Islet precursor cell (in vitro differentiated cells): ENCODE data around the gene ZNF668.
"Not testable (repeated sequence)": the region's sequence is repeated elsewhere in the genome, so short reads cannot be mapped to it uniquely, and the experiment has no call there.

ENCODE experiments used
- DNase-seq: peaks from one replicate; pipeline ENCODE4 v3.0.0-alpha.2; 2018

The ZNF668 gene

DNA sequence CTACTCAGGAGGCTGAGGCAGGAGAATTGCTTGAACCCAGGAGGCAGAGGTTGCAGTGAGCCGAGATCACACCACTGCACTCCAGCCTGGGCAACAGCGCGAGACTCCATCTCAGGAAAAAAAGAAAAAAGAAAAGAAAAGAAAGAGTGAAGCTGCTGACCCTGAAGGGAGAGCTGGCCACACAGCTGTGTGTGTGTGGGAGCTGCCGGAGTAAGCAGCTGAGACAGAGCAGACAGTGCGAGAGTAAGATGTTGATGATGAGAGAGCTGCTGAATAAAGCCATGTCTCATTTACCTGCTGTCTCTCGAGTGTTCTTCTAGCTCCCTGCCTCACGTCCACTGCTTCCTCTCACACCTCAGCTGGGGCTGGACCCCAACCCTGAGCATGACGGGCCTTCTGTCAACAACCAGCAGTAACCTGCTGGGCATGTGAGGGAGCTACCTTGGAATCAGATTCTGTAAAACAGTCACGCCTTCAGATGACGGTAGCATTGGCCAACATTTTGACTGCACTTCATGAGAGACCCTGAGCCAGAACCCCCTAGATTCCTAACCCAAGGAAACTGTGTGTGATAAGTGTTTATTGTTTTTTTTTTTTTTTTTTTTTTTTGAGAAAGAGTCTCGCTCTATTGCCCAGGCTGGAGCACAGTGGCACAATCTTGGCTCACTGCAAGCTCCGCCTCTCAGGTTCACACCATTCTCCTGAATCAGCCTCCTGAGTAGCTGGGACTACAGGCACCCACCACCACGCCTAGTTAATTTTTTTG is 27.0 kb upstream of the ZNF668 start:
- DNase-seq: not testable (repeated sequence)

DNA sequence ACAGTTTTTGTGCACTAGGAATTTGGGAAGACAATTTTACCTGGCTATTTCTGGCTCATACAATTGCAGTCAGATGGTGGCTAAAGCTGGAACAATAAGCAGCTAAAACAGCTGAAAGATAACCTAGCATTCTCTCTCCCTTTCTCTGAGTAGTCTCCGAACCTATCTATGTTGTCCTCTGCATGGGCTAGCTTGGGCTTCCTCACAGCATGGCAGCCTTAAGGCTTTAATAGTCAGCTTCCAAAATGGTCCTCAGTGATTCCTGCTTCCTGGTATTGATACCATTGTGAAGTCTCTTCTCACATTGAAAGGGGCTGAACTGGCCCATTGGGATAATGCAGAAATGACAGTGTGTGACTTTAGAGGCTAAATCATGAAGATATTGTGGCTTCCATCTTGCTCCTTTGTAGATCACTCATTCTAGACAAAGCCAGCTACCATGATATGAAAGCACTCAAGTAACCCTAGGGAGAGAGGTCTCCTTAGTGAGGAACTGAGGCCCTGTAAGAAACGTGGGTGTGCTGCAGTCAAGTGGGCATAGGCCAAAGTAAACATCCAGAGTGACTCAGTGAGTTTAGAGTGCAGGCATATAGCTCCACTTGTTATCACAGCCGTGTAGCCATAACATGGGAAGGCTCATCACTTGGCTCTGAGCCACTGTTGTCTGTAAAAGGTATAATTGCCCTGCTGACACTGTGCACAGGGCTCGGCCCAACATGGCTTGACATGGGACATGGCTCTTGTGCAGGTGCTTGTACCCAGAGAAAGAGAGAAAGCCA is 26.0 kb upstream of the ZNF668 start:
- no peak for DNase-seq

DNA sequence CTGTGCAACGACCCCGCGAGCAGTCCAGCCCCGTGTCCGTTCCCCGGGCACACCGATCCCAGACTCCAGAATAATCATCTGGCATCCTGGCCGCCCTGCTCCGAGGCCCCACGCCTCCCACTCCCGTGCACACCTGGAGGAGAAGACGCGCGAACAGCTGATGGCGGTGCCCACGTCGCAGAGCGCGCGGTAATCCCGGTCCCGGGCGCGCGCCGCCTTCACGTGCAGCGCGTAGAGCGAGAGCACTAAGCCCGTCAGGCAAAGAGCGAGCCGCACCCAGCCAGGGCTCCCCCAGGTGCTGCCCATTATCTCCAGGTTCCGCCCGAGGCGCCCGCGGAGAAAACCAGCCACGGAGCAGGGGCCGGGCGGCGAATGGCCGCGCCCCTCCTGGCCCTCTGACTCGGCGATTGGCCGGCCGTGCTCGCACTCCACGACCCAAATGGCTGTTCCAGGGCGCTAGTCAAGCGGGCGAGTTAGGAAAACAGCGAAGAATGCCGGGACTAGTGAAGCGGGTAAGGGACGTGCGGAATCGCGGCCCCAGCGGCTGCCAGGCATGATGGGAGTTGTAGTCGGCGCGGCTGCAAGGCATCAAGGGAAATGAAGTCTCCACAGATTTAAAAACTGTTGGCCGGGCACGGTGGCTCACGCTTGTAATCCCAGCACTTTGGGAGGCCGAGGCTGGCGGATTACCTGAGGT is 20.5 kb upstream of the ZNF668 start, which contains the start of gene VKORC1:
Gene VKORC1, minus strand, starts transcription at position 374 of the 697 bp plus-strand sequence. Its CDS starts 68 bp downstream, at position 306.
- peak; percentile 99 for DNase-seq

DNA sequence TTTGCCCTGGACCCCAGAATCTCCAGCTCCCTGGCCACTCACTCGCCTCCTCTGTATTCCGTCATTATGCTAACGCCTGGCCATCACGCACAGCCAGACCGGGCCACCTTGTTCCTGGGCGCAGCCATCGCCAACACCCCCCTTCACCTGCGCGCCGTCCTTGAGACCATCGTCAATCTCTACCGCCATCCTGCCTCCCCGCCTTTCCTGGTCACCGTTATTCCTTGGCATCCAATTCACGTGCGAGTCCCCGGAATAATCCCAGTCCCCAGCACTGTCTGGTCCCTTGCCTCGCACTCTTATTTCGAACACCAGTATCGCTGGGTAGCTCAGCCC is 20.0 kb upstream of the ZNF668 start:
- peak; percentile 61 for DNase-seq

DNA sequence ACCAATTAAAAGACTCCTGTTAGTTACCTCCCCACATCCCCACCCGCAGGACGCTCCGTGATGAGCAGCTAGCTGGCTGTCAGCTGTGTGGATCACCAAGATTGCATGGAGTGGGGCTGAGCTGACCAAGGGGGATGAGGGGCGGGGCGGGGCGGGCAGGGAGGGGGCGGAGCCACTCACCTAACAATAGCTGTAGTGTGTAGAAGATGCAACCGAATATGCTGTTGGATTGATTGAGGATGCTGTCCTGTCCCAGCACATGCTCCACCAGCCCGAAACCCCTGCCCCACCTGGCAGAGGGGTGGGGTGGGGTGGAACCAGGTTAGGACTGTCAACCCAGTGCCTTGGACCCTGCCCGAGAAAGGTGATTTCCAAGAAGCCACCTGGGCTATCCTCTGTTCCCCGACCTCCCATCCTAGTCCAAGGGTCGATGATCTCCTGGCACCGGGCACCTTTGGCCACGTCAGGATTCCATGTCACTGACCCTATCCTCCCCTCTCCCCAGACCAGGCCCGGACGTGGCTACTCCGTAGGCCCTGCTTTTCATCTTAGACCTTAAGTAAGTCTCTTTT is 19.2 kb upstream of the ZNF668 start:
- peak; percentile 91 for DNase-seq

DNA sequence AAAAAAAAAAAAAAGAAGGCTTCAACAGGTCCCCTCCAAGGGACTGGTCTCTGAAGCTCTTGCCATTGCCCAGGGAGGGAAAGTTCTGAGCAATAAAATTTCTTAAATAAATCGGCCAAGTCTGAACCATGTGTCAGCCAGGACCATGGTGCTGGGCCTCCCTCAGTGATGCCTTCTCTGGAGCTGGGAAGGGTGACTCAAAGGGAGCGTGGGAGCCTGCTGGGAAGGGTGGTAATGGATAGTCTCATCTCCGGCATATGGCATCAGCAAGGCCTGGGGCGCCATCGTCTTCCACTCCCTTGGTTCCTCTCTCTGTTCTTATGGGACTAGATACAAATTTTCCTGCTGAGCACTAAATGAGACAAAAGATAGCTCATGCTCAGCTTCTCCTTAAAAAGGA is 18.3 kb upstream of the ZNF668 start:
- no peak for DNase-seq

DNA sequence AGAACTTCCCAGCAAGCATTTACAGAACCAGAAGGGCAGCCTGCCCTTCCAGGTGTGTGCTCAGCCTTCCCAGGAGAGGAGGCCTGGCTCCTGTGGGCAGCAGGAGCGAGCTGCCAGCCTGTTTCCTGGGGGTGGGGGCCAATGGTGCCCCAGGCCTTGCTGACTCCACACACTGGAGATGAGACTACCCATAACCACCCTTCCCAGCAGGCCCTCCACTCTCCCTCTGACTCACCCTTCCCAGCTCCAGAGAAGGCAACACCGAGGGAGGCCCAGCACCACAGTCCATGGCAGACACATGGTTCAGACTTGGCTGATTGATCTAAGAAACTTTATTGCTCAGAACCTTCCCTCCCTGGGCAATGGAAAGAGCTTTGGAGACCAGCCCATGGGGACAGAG is 16.5 kb upstream of the ZNF668 start:
- peak; percentile 55 for DNase-seq

DNA sequence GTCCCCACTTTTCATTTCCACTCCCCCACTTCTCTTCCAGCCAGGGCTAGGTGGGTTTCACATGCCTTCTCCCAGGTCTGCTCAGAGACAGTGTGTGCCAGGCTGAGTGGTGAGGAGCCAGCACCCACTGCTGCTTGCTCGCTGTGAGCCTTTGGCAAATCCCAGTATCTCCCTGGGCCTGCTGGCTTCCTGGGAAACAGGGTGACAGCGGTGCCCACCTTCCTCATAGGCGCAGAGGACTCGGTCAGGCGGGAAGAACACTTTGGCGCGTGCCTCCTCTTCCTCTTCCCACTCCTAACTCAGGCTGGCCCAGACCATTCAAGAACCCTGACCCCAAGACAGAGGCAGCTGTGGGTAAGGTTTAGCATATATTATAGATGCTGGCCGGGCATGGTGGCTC is 15.2 kb upstream of the ZNF668 start:
- DNase-seq: no peak

DNA sequence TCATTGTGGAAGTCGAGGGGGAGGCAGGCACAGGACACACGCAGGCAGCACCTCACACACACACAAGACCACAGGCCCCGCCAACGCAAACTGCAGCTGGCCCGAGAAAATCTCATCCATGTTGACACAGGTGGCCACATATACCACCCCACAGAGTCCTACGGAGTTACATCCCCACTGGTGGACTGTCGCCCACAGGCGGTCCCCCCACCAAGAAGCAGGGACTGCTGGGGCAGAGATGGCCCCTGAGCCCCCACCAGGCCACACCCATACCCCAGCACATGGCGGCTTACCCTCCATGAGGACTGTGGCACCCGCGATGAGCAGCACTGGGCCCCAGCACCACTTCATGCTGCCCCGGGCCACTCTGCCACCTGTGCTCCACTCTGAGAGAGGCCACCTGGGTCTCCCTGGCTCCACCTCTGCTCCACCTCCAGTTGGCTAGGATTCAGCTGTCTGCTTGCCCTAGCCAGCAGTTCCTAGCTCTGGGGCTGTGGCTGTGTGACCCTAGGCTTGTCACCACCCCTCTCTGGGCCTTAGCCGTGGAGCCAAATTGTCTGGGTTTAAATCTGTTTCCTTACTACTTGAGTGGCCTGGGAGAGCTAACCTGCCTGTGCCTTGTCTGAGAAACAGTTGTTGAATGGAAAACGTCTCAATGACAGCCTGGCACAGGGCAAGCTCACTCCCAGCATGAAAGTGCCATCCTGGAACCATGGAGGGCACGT is 14.6 kb upstream of the ZNF668 start, which contains the start of gene PRSS53:
Gene PRSS53, minus strand, starts transcription at position 485 of the 725 bp plus-strand sequence. Its CDS starts 134 bp downstream, at position 351.
- no peak for DNase-seq

DNA sequence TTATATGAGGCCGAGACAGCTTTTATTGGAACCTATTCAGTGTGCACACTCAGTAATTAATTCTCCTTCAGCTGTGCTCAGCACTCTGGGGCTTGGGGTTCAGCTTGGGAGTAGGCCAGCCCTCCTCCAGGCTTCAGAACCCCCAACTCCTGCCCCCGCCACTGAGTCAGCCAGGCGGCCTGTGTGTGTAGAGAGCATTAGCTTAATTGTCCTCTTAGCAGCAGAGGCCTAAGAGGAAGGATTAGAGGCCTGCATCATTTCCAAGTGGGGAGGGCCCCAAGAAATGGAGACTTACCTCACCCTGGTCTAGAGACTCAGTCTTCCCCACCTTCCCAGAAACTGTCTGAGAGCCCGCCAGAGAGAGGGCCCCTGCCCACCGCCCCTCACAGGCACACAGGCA is 13.9 kb upstream of the ZNF668 start:
- no peak for DNase-seq

DNA sequence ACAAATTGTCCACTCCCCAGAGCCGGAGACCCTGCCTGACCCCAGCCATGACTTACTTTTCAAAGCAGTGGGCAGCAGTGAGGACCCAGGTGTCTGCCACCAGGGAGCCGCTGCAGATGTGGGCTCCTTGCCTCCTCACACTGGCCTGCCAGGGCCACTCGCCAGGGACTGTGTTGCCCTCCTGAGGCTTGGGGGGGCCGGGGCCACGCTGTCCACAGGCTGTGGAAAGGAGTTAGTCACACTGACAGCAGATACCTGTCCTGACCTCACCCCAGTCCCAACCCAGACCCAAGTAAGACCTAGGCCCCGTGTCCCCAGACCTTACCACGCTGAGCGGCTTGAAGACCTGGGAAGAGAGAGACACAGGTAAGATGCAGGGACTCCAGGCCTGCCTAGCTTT is 13.4 kb upstream of the ZNF668 start:
- DNase-seq: no peak

DNA sequence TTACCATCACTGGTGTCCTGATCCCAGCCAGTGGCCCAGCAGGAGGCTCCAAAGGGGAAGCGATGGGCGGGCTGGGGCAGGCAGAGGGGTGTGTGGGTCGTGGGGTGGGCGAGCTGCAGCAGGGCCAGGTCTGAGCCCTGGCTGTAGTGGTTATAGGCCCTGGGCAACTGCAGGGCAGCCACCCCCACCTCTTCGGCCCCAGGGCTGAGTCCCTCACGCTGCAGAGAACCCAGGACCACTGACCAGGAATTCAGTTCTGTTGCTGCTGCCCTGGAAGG is 12.5 kb upstream of the ZNF668 start:
- DNase-seq: peak; percentile 52

DNA sequence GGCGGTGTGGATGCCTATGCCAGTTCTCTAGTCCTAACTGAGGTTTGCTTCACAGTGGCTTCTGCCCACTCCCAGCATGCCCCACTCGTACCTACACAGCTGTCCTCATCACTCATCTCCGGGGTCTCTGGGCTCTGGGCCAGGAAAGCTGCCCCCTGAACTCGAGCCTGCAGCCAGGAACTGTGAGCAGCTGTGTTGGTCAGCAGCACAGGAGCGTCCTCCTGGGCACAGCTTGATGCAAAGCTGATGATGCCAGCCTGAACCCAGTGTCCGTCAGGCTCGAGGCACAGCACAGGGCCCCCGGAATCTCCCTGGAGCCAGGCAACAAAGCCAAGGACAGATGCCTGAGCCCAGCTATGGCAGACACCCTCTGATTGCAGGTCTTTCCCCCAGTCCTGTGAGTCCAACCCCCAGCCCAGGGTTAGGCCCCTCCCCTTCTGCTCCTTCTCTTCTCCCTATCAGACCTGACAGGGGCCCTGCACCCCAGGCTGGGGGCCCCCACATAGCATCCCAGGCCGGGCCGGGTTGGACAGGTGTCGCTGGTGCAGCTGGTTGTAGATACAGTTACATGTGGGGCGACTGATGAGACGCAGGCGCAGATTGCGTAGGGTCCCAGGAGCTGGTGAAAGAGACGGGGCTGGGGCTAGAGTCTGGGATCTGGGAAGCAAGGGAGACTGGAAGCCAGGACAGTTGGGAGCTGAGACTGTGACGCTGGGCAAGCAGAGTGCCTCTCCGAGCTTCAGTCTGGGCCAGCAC is 12.0 kb upstream of the ZNF668 start:
- peak; percentile 51 for DNase-seq

DNA sequence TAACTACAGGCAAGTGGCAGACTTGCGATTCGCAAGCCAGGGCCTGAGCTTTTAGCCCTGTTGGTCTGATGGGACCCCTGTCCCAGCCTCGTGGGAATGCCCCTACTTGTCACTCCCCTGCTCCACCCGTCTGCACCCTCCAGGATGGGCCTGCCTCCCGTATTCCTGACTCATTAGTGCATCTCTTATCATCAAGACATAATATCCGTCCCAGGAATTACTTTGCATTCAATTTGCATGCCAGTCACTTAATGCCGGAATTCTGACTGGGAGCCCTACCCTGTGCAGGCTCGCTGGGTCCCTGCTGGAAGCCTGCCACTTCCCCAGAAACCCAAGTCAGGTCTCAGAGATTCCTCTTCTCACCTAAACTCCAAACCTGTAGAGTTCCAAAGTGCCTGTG is 11.4 kb upstream of the ZNF668 start:
- DNase-seq: no peak

DNA sequence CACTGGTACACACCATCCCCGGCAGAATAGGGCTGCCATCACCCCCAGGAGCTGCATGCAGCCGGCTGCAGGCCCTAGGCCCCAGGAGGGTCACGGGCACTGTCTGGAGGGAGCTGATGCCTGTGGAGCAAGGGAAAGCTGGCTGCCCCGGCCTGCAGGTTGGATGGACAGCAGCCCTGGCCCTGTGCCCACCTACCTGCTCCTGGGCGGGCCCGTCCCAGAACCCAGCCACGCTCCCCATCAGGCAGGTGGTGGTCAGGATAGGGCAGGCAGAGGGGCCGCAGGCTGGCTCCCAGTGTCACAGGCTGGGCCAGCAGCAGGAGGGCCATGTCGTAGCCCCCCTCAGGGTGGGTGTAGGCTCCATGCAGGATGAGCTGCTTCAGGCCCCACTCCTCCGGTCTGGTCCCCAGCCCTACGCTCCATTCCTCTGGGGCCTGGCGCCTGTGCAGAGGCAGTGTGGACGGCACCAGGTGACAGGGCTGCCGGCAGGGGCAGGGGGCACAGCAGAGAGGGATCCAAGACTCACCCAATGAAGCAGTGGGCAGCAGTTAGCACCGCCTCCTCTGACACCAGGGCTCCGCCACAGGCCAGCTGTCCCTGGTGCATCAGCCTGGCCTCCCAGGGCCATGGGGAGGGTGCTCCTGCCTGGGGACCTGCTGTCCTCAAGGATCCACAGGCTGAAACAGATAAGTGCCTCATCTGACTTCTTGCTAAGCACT is 10.7 kb upstream of the ZNF668 start:
- DNase-seq: peak; percentile 56

DNA sequence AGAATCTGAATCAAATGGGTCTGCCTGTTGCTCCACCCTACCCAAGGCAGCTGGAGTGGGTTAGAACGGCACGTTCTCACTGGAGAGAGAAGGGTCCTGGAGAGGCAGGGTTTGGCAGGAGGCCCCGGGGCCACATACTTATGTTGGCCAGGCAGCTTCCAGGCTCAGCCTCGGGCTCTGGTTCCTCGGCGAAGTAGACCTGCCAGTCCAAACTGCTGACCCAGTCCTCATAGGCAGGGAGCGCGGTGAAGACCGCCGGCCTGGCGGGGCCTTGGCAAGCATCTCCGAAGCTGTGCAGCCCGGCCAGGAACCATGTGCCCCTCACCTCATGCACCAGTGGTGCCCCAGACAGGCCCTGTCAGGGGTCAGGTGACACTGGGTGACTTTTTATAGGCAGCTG is 9.9 kb upstream of the ZNF668 start:
- DNase-seq: no peak

DNA sequence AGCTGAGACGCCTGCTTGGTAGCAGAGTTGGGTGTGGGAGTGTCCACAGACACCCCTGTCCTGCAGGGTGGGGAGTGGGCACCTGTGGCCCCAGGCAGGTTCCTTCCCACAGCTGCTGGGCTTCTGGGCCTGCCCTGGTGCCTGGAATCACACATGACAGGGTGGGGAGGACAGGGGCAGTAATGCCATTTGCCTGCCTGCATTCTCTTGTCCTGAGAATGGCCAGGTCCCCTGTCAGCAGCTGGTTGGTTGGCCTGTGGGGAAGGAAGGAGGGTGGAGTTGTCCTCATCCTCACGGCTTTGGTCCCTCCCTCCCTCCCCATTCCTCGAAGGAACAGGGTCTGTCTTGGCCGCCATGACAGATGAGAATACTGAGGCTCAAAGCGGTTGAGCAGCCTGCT is 9.5 kb upstream of the ZNF668 start:
- DNase-seq: peak; percentile 56

DNA sequence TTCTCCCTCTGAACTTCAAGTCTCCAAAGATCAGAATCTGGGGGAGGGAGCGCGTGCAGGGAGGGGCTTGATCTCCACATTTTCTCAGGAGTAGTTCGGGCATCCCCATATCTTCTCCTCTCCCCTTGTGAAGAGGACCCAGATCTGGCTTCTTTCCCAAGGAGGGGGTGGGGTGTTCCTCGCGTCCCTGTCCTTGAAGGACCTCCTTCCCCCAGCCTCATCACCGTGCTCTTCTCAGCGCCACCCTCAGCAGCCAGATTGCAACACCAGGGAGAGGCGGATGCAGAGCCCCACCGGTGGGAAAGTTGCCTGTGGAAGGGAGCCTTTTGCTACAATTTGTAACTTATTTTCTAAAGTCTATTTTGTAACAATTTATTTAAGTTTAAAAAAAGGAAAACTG is 9.0 kb upstream of the ZNF668 start:
- DNase-seq: no peak

DNA sequence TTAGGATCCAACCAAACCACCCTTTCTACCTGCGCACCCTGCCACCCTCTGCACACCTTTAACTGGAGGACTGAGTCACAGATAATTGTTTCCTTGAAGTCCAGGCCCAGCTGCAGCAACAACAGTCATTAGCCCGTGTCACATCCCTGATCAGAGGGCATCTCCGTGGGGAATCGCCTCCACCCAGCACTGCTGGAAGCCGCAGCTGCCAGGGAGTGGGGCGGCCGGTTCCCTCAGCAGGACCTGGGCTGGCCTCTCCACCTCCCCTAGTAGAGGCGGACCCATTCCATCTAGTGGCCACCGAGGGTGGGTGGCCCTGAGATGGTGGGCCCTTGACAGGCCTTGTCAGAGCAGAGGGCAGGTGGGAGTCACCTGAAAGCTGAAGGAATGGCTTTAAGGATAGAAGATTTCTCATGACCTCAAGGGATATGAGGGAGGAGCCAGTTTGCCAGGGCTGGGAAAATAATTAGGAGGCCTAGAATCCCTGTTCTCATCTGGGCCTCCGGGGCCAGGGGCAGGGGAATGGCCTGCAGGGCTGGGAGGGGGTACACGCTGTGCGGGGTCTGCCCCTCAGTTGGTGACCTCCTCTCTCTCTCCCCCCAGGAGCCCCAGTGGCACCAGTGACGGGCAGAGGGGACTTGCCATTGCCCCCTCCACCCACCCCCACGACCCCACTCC is 8.5 kb upstream of the ZNF668 start:
- no peak for DNase-seq

DNA sequence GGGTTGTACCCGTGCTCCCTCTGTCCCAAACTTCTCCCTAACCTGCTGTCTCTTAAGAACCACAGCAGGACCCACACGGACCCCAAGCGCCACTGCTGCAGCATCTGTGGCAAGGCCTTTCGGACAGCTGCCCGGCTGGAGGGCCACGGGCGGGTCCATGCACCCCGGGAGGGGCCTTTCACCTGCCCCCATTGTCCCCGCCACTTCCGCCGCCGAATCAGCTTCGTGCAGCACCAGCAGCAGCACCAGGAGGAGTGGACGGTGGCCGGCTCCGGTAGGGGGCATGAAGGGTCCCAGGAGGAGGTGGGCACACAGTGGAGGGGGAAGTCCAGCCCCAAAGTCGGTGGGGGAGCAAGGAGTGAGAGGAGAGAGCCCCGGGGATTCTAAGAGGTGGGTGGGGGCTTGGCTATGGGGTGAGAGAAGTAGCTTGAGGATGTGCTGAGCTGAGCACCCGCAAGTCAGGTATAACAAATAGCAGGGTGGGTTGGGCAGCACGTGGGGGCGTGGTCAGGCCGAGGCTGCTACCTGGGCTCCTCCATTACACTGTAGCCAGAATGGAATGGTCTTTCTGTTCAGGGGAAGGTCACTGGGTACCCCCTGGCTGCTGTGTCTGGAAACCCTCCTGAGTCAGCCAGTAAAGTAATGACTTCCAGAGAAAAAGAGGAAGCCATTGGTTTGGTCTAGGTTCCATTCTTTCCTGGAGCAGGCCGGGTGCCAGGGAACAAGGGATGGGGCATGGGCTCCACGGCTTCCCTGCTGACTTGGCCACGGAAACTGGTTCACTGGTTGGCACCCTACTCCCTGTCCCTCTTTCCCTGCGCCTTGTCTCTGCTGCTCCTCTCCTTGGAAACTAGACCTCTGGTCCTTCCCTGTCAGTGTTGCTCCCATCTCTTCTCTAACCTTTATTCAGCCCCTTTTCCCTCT is 7.7 kb upstream of the ZNF668 start:
- DNase-seq: no peak
